Trophoblast cell (in vitro differentiated cells and primary cell): ENCODE measurements around the gene POR.

Source experiments
- DNase-seq, 2 donors: peaks; one replicate each; pipeline ENCODE4 v3.0.0-alpha.2; 2016
- H2AFZ ChIP-seq: 2 replicates; pipeline ENCODE4 v1.6.1; 2013; ENCODE audit warnings: low read length, moderate library complexity, mild to moderate bottlenecking; ENCODE audit not compliant: insufficient read depth, poor library complexity
- H2AK5ac ChIP-seq: 2 replicates; pipeline ENCODE4 v1.6.1; 2013; ENCODE audit warnings: mild to moderate bottlenecking, low read length
- H2BK120ac ChIP-seq: 2 replicates; pipeline ENCODE4 v1.6.1; 2013; ENCODE audit warnings: low read length, mild to moderate bottlenecking, moderate library complexity; ENCODE audit not compliant: insufficient read depth, poor library complexity
- H2BK12ac ChIP-seq: 2 replicates; pipeline ENCODE4 v1.6.1; 2013; ENCODE audit warnings: mild to moderate bottlenecking, low read length, moderate library complexity
- H2BK5ac ChIP-seq: 2 replicates; pipeline ENCODE4 v1.6.1; 2013; ENCODE audit warnings: low read length, low read depth, moderate library complexity, mild to moderate bottlenecking; ENCODE audit not compliant: poor library complexity
- H3K14ac ChIP-seq: 2 replicates; pipeline ENCODE4 v1.6.1; 2013; ENCODE audit warnings: mild to moderate bottlenecking, low read length
- H3K18ac ChIP-seq: 2 replicates; pipeline ENCODE4 v1.6.1; 2013; ENCODE audit warnings: mild to moderate bottlenecking, low read length
- H3K23ac ChIP-seq: 2 replicates; pipeline ENCODE4 v1.6.1; 2013; ENCODE audit warnings: low read length
- H3K27ac ChIP-seq: 2 replicates; pipeline ENCODE4 v1.5.1; 2013; ENCODE audit warnings: low read depth, mild to moderate bottlenecking, inconsistent platforms, low read length, moderate library complexity
- H3K27me3 ChIP-seq: 2 replicates; pipeline ENCODE4 v1.6.1; 2013; ENCODE audit warnings: inconsistent platforms, mild to moderate bottlenecking, low read length, moderate library complexity; ENCODE audit not compliant: insufficient read depth
- H3K36me3 ChIP-seq, 2 experiments: 1 replicate in 1 of 2; 2 replicates in 1 of 2; pipeline ENCODE4 v1.6.1; 2013; ENCODE audit warnings: low read length in 2 of 2, mild to moderate bottlenecking in 2 of 2, moderate library complexity in 1 of 2; ENCODE audit not compliant: insufficient read depth in 2 of 2, control insufficient read depth in 1 of 2
- H3K4ac ChIP-seq: 2 replicates; pipeline ENCODE4 v1.6.1; 2013; ENCODE audit warnings: low read depth, mild to moderate bottlenecking, low read length, moderate library complexity
- H3K4me1 ChIP-seq, 2 experiments: 1 replicate in 1 of 2; 2 replicates in 1 of 2; pipeline ENCODE4 v1.6.1; 2013; ENCODE audit warnings: low read length in 2 of 2, mild to moderate bottlenecking in 2 of 2, moderate library complexity in 1 of 2; ENCODE audit not compliant: insufficient read depth in 2 of 2, control insufficient read depth in 1 of 2
- H3K4me2 ChIP-seq: 2 replicates; pipeline ENCODE4 v1.6.1; 2013; ENCODE audit warnings: inconsistent platforms, mild to moderate bottlenecking, low read length, moderate library complexity
- H3K4me3 ChIP-seq: 2 replicates; pipeline ENCODE4 v1.5.1; 2013; ENCODE audit warnings: mild to moderate bottlenecking, low read depth, low read length, inconsistent platforms
- H3K79me1 ChIP-seq: one replicate; pipeline ENCODE4 v1.6.1; 2013; ENCODE audit warnings: low read length
- H3K79me2 ChIP-seq: 2 replicates; pipeline ENCODE4 v1.6.1; 2013; ENCODE audit warnings: low read length, mild to moderate bottlenecking; ENCODE audit not compliant: control insufficient read depth, insufficient read depth, poor library complexity
- H3K9ac ChIP-seq: 2 replicates; pipeline ENCODE4 v1.6.1; 2013; ENCODE audit warnings: mild to moderate bottlenecking, low read length
- H3K9me3 ChIP-seq: 2 replicates; pipeline ENCODE4 v1.6.1; 2013; ENCODE audit warnings: low read depth, mild to moderate bottlenecking, control low read depth, inconsistent platforms, low read length; ENCODE audit not compliant: insufficient read depth
- H4K12ac ChIP-seq: 2 replicates; pipeline ENCODE4 v1.6.1; 2013; ENCODE audit warnings: low read depth, mild to moderate bottlenecking, low read length, moderate library complexity
- H4K8ac ChIP-seq: 2 replicates; pipeline ENCODE4 v1.6.1; 2013; ENCODE audit warnings: low read depth, mild to moderate bottlenecking, low read length, moderate library complexity
- H4K91ac ChIP-seq: one replicate; pipeline ENCODE4 v1.6.1; 2013; ENCODE audit warnings: low read depth, mild to moderate bottlenecking, low read length, moderate library complexity
- WGBS: extraction: QIAGEN DNeasy Blood & Tissue Kit; methylation state at CpG from one replicate; pipeline ENCODE4 v1.1.7; 2013; ENCODE audit warnings: missing lambda C conversion rate; ENCODE audit not compliant: insufficient read length, insufficient coverage; ENCODE audit errors: extremely low coverage; 5-methylcytosine and 5-hydroxymethylcytosine counted together

POR gene

DNA sequence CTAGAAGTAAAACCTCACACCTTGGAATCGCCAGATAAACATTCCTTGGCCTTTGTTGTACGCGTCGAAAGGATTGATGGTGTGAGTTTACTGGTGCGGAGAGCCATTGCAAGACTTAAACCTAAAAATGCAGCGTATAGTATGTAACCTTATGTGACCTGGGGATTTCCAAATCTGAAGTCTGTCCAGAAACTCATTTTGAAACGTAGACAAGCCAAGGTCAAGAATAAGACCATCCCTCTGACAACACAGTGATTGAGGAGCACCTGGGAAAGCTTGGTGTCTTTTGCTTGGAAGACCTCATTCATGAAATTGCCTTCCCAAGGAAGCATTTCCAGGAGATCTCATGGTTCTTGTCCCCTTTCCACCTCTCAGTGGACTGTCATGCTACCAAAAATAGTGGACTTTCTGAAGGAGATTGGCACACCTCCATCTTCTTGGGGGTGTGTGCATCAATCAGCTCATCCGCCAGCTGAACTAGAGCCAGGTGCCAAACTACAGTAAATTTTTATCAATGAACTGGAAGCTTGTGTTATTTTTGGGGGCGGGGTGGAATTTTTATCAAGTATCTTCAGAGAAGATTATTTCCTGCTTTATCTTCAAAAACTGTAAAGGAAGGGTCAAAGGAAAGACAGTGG is 8.1 kb downstream of the POR start:
- H3K9ac ChIP-seq: no peak overlapping the region
- H2AFZ ChIP-seq: no peak overlapping the region
- H3K79me1 ChIP-seq: no peaks in the 10 kb centered on the region
- no peak overlapping the region for H2AK5ac ChIP-seq
- H3K9me3 ChIP-seq: no peaks in the 10 kb centered on the region
- no peak overlapping the region for H2BK5ac ChIP-seq
- peaks cover 2 to 4% of the 10 kb centered on the region in 2 experiments for H3K36me3 ChIP-seq
- no peak overlapping the region for H4K91ac ChIP-seq
- H4K12ac ChIP-seq: no peak overlapping the region
- H3K27ac ChIP-seq: no peak overlapping the region
- no peak overlapping the region for H3K4me3 ChIP-seq
- no peak overlapping the region for H3K23ac ChIP-seq
- H2BK12ac ChIP-seq: no peak overlapping the region
- no peak overlapping the region for H4K8ac ChIP-seq
- no peak overlapping the region for H2BK120ac ChIP-seq
- H3K14ac ChIP-seq: no peak overlapping the region
- WGBS: no CpG with 5 or more reads among the region's 9 CpGs
- no peaks in the 10 kb centered on the region for H3K79me2 ChIP-seq
- H3K4ac ChIP-seq: no peak overlapping the region
- no peaks in the 10 kb centered on the region for H3K27me3 ChIP-seq
- DNase-seq: no peak
- no peaks in the 10 kb centered on the region for H3K4me1 ChIP-seq
- H3K4me2 ChIP-seq: no peak overlapping the region
- no peak overlapping the region for H3K18ac ChIP-seq

DNA sequence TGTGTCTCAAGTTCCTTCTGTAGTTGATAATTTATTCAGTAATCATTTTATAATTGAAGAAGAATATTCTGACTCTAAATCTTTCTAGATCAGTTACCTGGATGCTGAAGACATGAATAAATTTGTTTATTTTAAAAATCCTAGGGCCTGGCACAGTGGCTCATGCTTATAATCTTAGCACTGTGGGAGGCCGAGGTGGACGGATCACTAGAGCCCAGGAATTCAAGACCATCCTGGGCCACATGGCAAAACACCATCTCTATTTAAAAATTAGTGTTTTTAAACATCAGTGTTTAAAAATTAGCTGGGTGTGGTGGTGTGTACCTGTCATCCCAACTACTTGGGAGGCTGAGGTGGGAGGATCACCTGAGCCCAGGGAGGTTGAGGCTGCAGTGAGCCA is 9.3 kb downstream of the POR start:
- no peak for DNase-seq
- H2BK120ac ChIP-seq: no peak overlapping the region
- H2AFZ ChIP-seq: no peak overlapping the region
- no peaks in the 10 kb centered on the region for H3K9me3 ChIP-seq
- no peak overlapping the region for H3K4ac ChIP-seq
- H3K4me2 ChIP-seq: no peak overlapping the region
- H3K27ac ChIP-seq: no peak overlapping the region
- WGBS: no CpG with 5 or more reads among the region's 2 CpGs
- H3K79me1 ChIP-seq: no peaks in the 10 kb centered on the region
- H3K4me1 ChIP-seq: no peaks in the 10 kb centered on the region
- H3K14ac ChIP-seq: no peak overlapping the region
- H4K12ac ChIP-seq: no peak overlapping the region
- H3K23ac ChIP-seq: no peak overlapping the region
- no peak overlapping the region for H3K9ac ChIP-seq
- H4K91ac ChIP-seq: no peak overlapping the region
- H3K27me3 ChIP-seq: no peaks in the 10 kb centered on the region
- H4K8ac ChIP-seq: no peak overlapping the region
- H2BK12ac ChIP-seq: no peak overlapping the region
- no peaks in the 10 kb centered on the region for H3K79me2 ChIP-seq
- H2AK5ac ChIP-seq: no peak overlapping the region
- no peak overlapping the region for H2BK5ac ChIP-seq
- no peak overlapping the region for H3K18ac ChIP-seq
- peaks cover 6 to 7% of the 10 kb centered on the region in 2 experiments for H3K36me3 ChIP-seq
- no peak overlapping the region for H3K4me3 ChIP-seq

- H3K4ac ChIP-seq: no peak overlapping the region
- H3K23ac ChIP-seq: no peak overlapping the region
- H4K91ac ChIP-seq: no peak overlapping the region
- H4K8ac ChIP-seq: no peak overlapping the region
- no peak overlapping the region for H2BK5ac ChIP-seq
- peaks cover 6 to 7% of the 10 kb centered on the region in 2 experiments for H3K36me3 ChIP-seq
- H3K9ac ChIP-seq: no peak overlapping the region
- no peaks in the 10 kb centered on the region for H3K4me1 ChIP-seq
- H2BK120ac ChIP-seq: no peak overlapping the region
- no peak overlapping the region for H2AK5ac ChIP-seq
- no peaks in the 10 kb centered on the region for H3K9me3 ChIP-seq
- no peaks in the 10 kb centered on the region for H3K27me3 ChIP-seq
- no peaks in the 10 kb centered on the region for H3K79me2 ChIP-seq
- WGBS: no CpG with 5 or more reads among the region's 2 CpGs
- H2AFZ ChIP-seq: no peak overlapping the region
- H3K4me2 ChIP-seq: no peak overlapping the region
- no peak overlapping the region for H4K12ac ChIP-seq
- no peak overlapping the region for H3K4me3 ChIP-seq
- no peak overlapping the region for H3K27ac ChIP-seq
- H3K79me1 ChIP-seq: no peaks in the 10 kb centered on the region
- H2BK12ac ChIP-seq: no peak overlapping the region
- H3K14ac ChIP-seq: no peak overlapping the region
- DNase-seq: no peak
- no peak overlapping the region for H3K18ac ChIP-seq
These were observed 9.9 kb downstream of the POR start for GRCh38 chr7:75924889-75925288.

GRCh38 chr7:75925717-75926435 is 10.9 kb downstream of the POR start:
- no CpG with 5 or more reads among the region's 10 CpGs for WGBS
- Histone ChIP-seq H3K18ac (peak overlapping the region; percentile 46), H3K36me3 (peaks cover 2 to 6% of the 10 kb centered on the region in 2 experiments), H3K79me1 (no peaks in the 10 kb centered on the region), H2BK12ac (no peak overlapping the region), H3K23ac (no peak overlapping the region), H3K27me3 (no peaks in the 10 kb centered on the region), H3K9me3 (no peaks in the 10 kb centered on the region), H3K27ac (no peak overlapping the region), H2BK5ac (no peak overlapping the region), H2BK120ac (no peak overlapping the region), H3K4me1 (no peaks in the 10 kb centered on the region), H4K91ac (no peak overlapping the region), H3K4me2 (no peak overlapping the region), H3K14ac (no peak overlapping the region), H3K79me2 (no peaks in the 10 kb centered on the region), H4K8ac (no peak overlapping the region), H2AFZ (no peak overlapping the region), H2AK5ac (no peak overlapping the region), H3K4me3 (no peak overlapping the region), H3K9ac (no peak overlapping the region), H3K4ac (peak overlapping the region; percentile 14), H4K12ac (no peak overlapping the region)
- DNase-seq: no peak
